ENCODE data around the gene MAP4K3. TPM values are rescaled to one million over a fixed set of nuclear protein-coding genes. Genes with fewer than 3 reads are reported as not detected.

Gene MAP4K3
- total and polyA plus RNA-seq, 2 donors from 2014 or later: 14.9 to 39.5 TPM

GRCh38 chr2:39408351-39409136 is 28.5 kb downstream of the MAP4K3 start:
- no peaks in the 10 kb centered on the region for H3K27me3 ChIP-seq (ENCODE audit: control insufficient read depth, insufficient read depth, low read length)
- H3K4me3 ChIP-seq (ENCODE audit: low read length in 3 of 3): no peak overlapping the region
- peak in 2 of 5 donors; percentile 53 to 54 for DNase-seq
- no peak for TF ChIP-seq CTCF (IDR thresholded peaks at IDR 0.05; ENCODE audit: borderline replicate concordance, extremely low read depth, insufficient read depth)
- intact Hi-C loops (cut with DNase I): no loop called here
- H3K9ac ChIP-seq (ENCODE audit: low read length in 3 of 3): no peak overlapping the region
- no peaks in the 10 kb centered on the region for H3K36me3 ChIP-seq (ENCODE audit: control insufficient read depth in 2 of 3, insufficient read depth in 3 of 3, low read length in 3 of 3)
- H3K27ac ChIP-seq (ENCODE audit: low read depth in 2 of 2, low read length in 2 of 2): peak overlapping the region in 1 of 2 donors; percentile 28
- H3K4me1 ChIP-seq (ENCODE audit: control insufficient read depth in 2 of 3, insufficient read depth in 2 of 3, low read depth in 1 of 3, low read length in 3 of 3): peaks cover 2 to 36% (median 29%) of the 10 kb centered on the region in 3 donors
- no peaks in the 10 kb centered on the region for H3K9me3 ChIP-seq (ENCODE audit: control insufficient read depth in 2 of 3, insufficient read depth in 1 of 3, low read length in 3 of 3)
- FAIRE-seq: no peak

- peak overlapping the region in 1 of 2 donors; percentile 28 for H3K27ac ChIP-seq (ENCODE audit: low read depth in 2 of 2, low read length in 2 of 2)
- FAIRE-seq: no peak
Measured at GRCh38 chr2:39407516-39408296, 29.4 kb downstream of the MAP4K3 start.

GRCh38 chr2:39405364-39405763 is 31.7 kb downstream of the MAP4K3 start:
- no peak for TF ChIP-seq CTCF (IDR thresholded peaks at IDR 0.05; ENCODE audit: borderline replicate concordance, extremely low read depth, insufficient read depth)
- Histone ChIP-seq H3K4me1 (ENCODE audit: control insufficient read depth in 2 of 3, insufficient read depth in 2 of 3, low read depth in 1 of 3, low read length in 3 of 3) (peaks cover 2 to 23% (median 18%) of the 10 kb centered on the region in 3 donors), H3K27ac (ENCODE audit: low read depth in 2 of 2, low read length in 2 of 2) (no peak overlapping the region), H3K4me3 (ENCODE audit: low read length in 3 of 3) (no peak overlapping the region), H3K9ac (ENCODE audit: low read length in 3 of 3) (no peak overlapping the region), H3K27me3 (ENCODE audit: control insufficient read depth, insufficient read depth, low read length) (no peaks in the 10 kb centered on the region), H3K36me3 (ENCODE audit: control insufficient read depth in 2 of 3, insufficient read depth in 3 of 3, low read length in 3 of 3) (no peaks in the 10 kb centered on the region), H3K9me3 (ENCODE audit: control insufficient read depth in 2 of 3, insufficient read depth in 1 of 3, low read length in 3 of 3) (no peaks in the 10 kb centered on the region)
- FAIRE-seq (no peak), DNase-seq (no peak)
- intact Hi-C loops (cut with DNase I): no loop called here

More at GRCh38 chr2:39407516-39408296, 29.4 kb downstream of the MAP4K3 start:
- intact Hi-C loops (cut with DNase I): no loop called here
- peak in 1 of 5 donors; percentile 42 for DNase-seq
- H3K4me1 ChIP-seq (ENCODE audit: control insufficient read depth in 2 of 3, insufficient read depth in 2 of 3, low read depth in 1 of 3, low read length in 3 of 3): peaks cover 2 to 30% (median 29%) of the 10 kb centered on the region in 3 donors
- H3K36me3 ChIP-seq (ENCODE audit: control insufficient read depth in 2 of 3, insufficient read depth in 3 of 3, low read length in 3 of 3): no peaks in the 10 kb centered on the region
- H3K27me3 ChIP-seq (ENCODE audit: control insufficient read depth, insufficient read depth, low read length): no peaks in the 10 kb centered on the region
- H3K9me3 ChIP-seq (ENCODE audit: control insufficient read depth in 2 of 3, insufficient read depth in 1 of 3, low read length in 3 of 3): no peaks in the 10 kb centered on the region
- TF ChIP-seq CTCF (IDR thresholded peaks at IDR 0.05; ENCODE audit: borderline replicate concordance, extremely low read depth, insufficient read depth): no peak
- no peak overlapping the region for H3K9ac ChIP-seq (ENCODE audit: low read length in 3 of 3)
- no peak overlapping the region for H3K4me3 ChIP-seq (ENCODE audit: low read length in 3 of 3)
